Glutamatergic neuron (in vitro differentiated cells): ENCODE results near the gene SLC5A6. TPM values are rescaled to one million over a fixed set of nuclear protein-coding genes. Genes with fewer than 3 reads are reported as not detected.

Experiments
- DNase-seq: peaks from one replicate; pipeline ENCODE4 v3.0.0; 2022
- H3K27ac Mint-ChIP-seq: one replicate; pipeline ENCODE4 v1.8.0; 2020; ENCODE audit warnings: mild to moderate bottlenecking, mixed read lengths, inconsistent platforms; ENCODE audit not compliant: unreplicated experiment
- H3K27me3 Mint-ChIP-seq: one replicate; pipeline ENCODE4 v1.8.0; 2020; ENCODE audit warnings: mild to moderate bottlenecking, moderate library complexity, mixed read lengths, inconsistent platforms; ENCODE audit not compliant: unreplicated experiment
- H3K36me3 Mint-ChIP-seq: one replicate; pipeline ENCODE4 v1.8.0; 2020; ENCODE audit warnings: mild to moderate bottlenecking, mixed read lengths, inconsistent platforms; ENCODE audit not compliant: unreplicated experiment
- H3K4me1 Mint-ChIP-seq: one replicate; pipeline ENCODE4 v1.8.0; 2020; ENCODE audit warnings: mild to moderate bottlenecking, low read depth, mixed read lengths, inconsistent platforms; ENCODE audit not compliant: unreplicated experiment
- H3K4me3 Mint-ChIP-seq: one replicate; pipeline ENCODE4 v1.8.0; 2020; ENCODE audit warnings: mild to moderate bottlenecking, mixed read lengths, inconsistent platforms; ENCODE audit not compliant: unreplicated experiment
- H3K9me3 Mint-ChIP-seq: one replicate; pipeline ENCODE4 v1.8.0; 2020; ENCODE audit warnings: mild to moderate bottlenecking, moderate library complexity, mixed read lengths, inconsistent platforms; ENCODE audit not compliant: unreplicated experiment
- total RNA-seq: library from RNA; stranded (reverse); fragmentation: NEBNext Ultra II Directional; extraction: Animal tissue kit (Norgen Biotek cat#: 25700); gene quantifications from one replicate; pipeline ENCODE4 v1.2.1, GENCODE V29; 2021; ENCODE audit not compliant: unreplicated experiment
- TF ChIP-seq, protein P1 (sequence below): fragments of 200-600 bp; sonication (generic); IDR thresholded peaks from one replicate; pipeline ENCODE4 v1.5.0; 2021; ENCODE audit not compliant: partially characterized antibody, unreplicated experiment

SLC5A6 gene
- total RNA-seq, 1 donor from 2014 or later, result 40.0 TPM

DNA sequence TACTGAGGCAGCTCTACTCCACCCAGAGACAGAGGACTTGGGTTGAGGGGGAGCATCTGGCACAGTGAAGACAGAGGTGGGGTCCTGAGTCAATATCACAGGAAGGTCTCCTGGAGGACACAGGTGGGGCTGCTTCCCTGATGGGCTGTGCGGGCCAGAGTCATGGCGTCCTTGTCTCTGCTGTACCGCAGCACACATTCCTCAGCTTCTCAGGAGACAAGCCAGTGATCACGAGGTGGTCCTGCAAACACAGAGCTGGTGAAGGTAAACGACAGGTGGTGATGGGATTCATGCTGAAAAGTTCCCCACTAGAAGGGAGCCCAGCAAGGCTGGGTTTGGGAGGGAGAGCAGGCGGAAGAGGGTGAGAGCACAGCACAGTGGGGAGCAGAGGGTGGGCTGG, 53.6 kb downstream of the SLC5A6 start:
- Mint-ChIP-seq H3K27me3 (peaks cover 6% of the 10 kb centered on the region), H3K36me3 (no peaks in the 10 kb centered on the region), H3K4me3 (no peak overlapping the region), H3K9me3 (peaks cover 1% of the 10 kb centered on the region), H3K27ac (no peak overlapping the region), H3K4me1 (no peaks in the 10 kb centered on the region)
- TF ChIP-seq, protein P1, sequence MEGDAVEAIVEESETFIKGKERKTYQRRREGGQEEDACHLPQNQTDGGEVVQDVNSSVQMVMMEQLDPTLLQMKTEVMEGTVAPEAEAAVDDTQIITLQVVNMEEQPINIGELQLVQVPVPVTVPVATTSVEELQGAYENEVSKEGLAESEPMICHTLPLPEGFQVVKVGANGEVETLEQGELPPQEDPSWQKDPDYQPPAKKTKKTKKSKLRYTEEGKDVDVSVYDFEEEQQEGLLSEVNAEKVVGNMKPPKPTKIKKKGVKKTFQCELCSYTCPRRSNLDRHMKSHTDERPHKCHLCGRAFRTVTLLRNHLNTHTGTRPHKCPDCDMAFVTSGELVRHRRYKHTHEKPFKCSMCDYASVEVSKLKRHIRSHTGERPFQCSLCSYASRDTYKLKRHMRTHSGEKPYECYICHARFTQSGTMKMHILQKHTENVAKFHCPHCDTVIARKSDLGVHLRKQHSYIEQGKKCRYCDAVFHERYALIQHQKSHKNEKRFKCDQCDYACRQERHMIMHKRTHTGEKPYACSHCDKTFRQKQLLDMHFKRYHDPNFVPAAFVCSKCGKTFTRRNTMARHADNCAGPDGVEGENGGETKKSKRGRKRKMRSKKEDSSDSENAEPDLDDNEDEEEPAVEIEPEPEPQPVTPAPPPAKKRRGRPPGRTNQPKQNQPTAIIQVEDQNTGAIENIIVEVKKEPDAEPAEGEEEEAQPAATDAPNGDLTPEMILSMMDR, result no peak
- DNase-seq, result no peak

DNA sequence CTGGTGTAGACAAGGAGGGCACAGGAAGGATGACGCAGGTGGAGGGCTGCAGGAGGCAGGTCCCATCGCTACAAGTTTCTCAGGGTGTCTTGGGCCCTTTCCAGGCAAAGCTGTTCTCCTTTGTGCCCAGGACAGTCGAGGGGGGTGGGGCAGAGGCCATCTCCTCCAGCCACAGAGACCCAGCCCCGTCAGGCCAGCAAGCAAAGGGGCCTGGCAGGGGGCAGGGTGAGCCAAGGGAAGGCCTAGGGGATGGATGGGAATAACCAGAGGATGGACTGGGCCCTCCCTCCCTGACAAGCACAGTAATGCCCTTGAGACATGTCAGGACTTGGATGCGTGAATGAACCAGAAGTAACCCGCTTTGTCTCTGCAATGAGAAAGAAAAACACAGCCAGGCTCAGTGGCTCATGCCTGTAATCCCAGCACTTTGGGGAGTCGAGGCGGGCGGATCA, 57.0 kb downstream of the SLC5A6 start:
- TF ChIP-seq, protein P1, result no peak
- H3K27ac Mint-ChIP-seq, result no peak overlapping the region

GRCh38 chr2:27154488-27154887, 57.6 kb downstream of the SLC5A6 start:
- Mint-ChIP-seq H3K4me3 (no peak overlapping the region), H3K4me1 (no peaks in the 10 kb centered on the region), H3K36me3 (no peaks in the 10 kb centered on the region), H3K27ac (no peak overlapping the region), H3K27me3 (peaks cover 6% of the 10 kb centered on the region), H3K9me3 (peaks cover 1% of the 10 kb centered on the region)
- TF ChIP-seq, protein P1, result no peak
- DNase-seq, result no peak

More for the DNA sequence above, 57.0 kb downstream of the SLC5A6 start:
- Mint-ChIP-seq H3K36me3 (no peaks in the 10 kb centered on the region), H3K4me1 (no peaks in the 10 kb centered on the region), H3K4me3 (no peak overlapping the region), H3K27me3 (peaks cover 6% of the 10 kb centered on the region), H3K9me3 (peaks cover 1% of the 10 kb centered on the region)
- DNase-seq, result no peak

DNA sequence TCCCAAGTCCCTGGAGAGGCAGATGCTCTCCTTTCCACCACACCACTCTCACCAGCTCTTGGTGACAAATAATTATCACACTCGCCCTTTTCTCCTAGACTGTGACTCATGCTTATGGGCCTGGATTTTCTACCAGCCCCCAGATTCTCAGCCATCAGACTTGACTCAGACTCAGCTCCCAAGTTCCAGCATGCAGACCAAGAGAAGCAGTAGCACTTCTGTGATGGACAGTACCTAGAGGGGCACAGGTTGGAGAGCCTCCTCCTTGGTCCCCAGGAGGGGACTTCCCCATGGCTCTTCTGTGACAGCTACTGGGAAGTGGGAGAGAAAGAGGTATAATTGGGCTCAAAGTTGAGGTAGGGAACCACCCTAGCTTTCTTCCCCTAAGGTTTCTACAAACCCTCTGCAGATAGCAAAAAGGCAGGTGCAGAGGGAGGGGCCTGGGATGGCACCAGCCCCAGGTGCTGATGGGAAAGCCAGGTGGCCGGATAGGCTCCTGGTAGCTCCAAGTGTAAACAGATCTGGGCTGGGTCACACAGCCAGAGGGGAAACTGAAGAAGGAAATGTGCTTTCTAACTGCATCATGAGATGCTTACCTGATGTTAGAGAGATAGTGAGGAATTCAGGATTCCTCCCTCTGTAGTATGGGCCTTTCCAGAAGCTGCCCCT, 59.1 kb downstream of the SLC5A6 start:
- TF ChIP-seq, protein P1, result no peak
- H3K27me3 Mint-ChIP-seq, result peaks cover 3% of the 10 kb centered on the region
- no peak for DNase-seq
- H3K27ac Mint-ChIP-seq, result no peak overlapping the region
- H3K4me1 Mint-ChIP-seq, result no peaks in the 10 kb centered on the region
- peaks cover 1% of the 10 kb centered on the region for H3K9me3 Mint-ChIP-seq
- no peaks in the 10 kb centered on the region for H3K36me3 Mint-ChIP-seq
- no peak overlapping the region for H3K4me3 Mint-ChIP-seq

- H3K36me3 Mint-ChIP-seq, result no peaks in the 10 kb centered on the region
- H3K27me3 Mint-ChIP-seq, result no peaks in the 10 kb centered on the region
- H3K4me3 Mint-ChIP-seq, result no peak overlapping the region
- peaks cover 3% of the 10 kb centered on the region for H3K9me3 Mint-ChIP-seq
- H3K27ac Mint-ChIP-seq, result no peak overlapping the region
- TF ChIP-seq, protein P1, result no peak
- H3K4me1 Mint-ChIP-seq, result no peaks in the 10 kb centered on the region
- DNase-seq, result no peak
Observed at GRCh38 chr2:27152102-27152795, 59.8 kb downstream of the SLC5A6 start.
